Esophagus muscularis mucosa (tissue), 3 donors: ENCODE data around the gene B4GALT5.
"Not testable (repeated sequence)": the region's sequence is repeated elsewhere in the genome, so short reads cannot be mapped to it uniquely, and the experiment has no call there.

Experiments
- POLR2A ChIP-seq: fragments of 450-650 bp; IDR thresholded peaks from one replicate; pipeline ENCODE4 v1.6.1; 2017; ENCODE audit warnings: antibody characterized with exemption, moderate library complexity, mild to moderate bottlenecking, low read depth
- TF ChIP-seq, protein P1 (sequence below), 3 experiments: fragments of 200-600 bp in 2 of 3; fragments of 450-650 bp in 1 of 3; sonication (generic) in 2 of 3; IDR thresholded peaks; one replicate each; pipeline ENCODE4 v1.5.1; 2017 to 2019; ENCODE audit warnings: antibody characterized with exemption in 3 of 3, mild to moderate bottlenecking in 2 of 3, moderate library complexity in 1 of 3

DNA sequence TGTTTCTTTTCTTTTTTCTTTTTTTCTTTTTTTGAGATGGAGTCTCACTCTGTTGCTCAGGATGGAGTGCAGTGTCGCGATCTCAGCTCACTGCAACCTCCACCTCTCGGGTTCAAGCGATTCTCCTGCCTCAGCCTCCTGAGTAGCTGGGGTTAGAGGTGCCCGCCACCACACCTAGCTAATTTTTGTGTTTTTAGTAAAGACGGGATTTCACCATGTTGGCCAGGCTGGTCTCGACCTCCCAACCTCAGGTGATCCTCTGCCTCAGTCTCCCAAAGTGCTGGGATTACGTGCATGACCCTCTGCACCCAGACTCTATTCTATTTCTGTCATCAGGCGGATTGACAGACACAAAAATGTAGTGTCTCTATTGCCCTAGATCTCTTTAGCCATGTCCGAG is 88.7 kb downstream of the B4GALT5 start:
- TF ChIP-seq, protein P1, sequence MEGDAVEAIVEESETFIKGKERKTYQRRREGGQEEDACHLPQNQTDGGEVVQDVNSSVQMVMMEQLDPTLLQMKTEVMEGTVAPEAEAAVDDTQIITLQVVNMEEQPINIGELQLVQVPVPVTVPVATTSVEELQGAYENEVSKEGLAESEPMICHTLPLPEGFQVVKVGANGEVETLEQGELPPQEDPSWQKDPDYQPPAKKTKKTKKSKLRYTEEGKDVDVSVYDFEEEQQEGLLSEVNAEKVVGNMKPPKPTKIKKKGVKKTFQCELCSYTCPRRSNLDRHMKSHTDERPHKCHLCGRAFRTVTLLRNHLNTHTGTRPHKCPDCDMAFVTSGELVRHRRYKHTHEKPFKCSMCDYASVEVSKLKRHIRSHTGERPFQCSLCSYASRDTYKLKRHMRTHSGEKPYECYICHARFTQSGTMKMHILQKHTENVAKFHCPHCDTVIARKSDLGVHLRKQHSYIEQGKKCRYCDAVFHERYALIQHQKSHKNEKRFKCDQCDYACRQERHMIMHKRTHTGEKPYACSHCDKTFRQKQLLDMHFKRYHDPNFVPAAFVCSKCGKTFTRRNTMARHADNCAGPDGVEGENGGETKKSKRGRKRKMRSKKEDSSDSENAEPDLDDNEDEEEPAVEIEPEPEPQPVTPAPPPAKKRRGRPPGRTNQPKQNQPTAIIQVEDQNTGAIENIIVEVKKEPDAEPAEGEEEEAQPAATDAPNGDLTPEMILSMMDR (IDR thresholded peaks at IDR 0.05), result not testable (repeated sequence)
- TF ChIP-seq POLR2A, result not testable (repeated sequence)
